Retinal pigment epithelial cell (primary cell): Measurements from ENCODE around the gene PSMC5.

Source experiments
- DNase-seq: peaks from one replicate; pipeline ENCODE4 v3.0.0-alpha.2; 2010; ENCODE audit warnings: low read depth
- H3K4me3 ChIP-seq: 2 replicates; pipeline ENCODE4 v1.5.1; 2011; ENCODE audit warnings: mild to moderate bottlenecking, low read length, control low read depth, moderate library complexity
- CTCF ChIP-seq: conservative IDR thresholded peaks from 2 replicates; pipeline ENCODE4 v1.5.1; 2011; ENCODE audit warnings: low read depth, low read length, control low read depth, inconsistent platforms

Gene PSMC5

GRCh38 chr17:63832455-63832854, 5.2 kb downstream of the PSMC5 start:
- no peak overlapping the region for H3K4me3 ChIP-seq
- TF ChIP-seq CTCF: no peak
- DNase-seq: no peak

- DNase-seq: no peak
- H3K4me3 ChIP-seq: no peak overlapping the region
- no peak for TF ChIP-seq CTCF
Observed at GRCh38 chr17:63833026-63833740, 6.0 kb downstream of the PSMC5 start.

GRCh38 chr17:63833741-63834373, 6.6 kb downstream of the PSMC5 start:
- TF ChIP-seq CTCF: no peak
- DNase-seq: no peak
- H3K4me3 ChIP-seq: no peak overlapping the region

- no peak overlapping the region for H3K4me3 ChIP-seq
- no peak for DNase-seq
- peak; percentile 63 for TF ChIP-seq CTCF
Observed at GRCh38 chr17:63834431-63835166, 7.4 kb downstream of the PSMC5 start.

- no peak for TF ChIP-seq CTCF
- DNase-seq: no peak
- H3K4me3 ChIP-seq: no peak overlapping the region
Observed at GRCh38 chr17:63835167-63835720, 8.0 kb downstream of the PSMC5 start.

- TF ChIP-seq CTCF: no peak
- H3K4me3 ChIP-seq: no peak overlapping the region
- no peak for DNase-seq
Observed at GRCh38 chr17:63836811-63837210, 9.6 kb downstream of the PSMC5 start.
